Left ventricle myocardium inferior (tissue), 1 donor: ENCODE measurements around the gene DBH. TPM values are rescaled to one million over a fixed set of nuclear protein-coding genes. Genes with fewer than 3 reads are reported as not detected.
A peak's percentile ranks its signal among the peaks of the same experiment; 100 is the strongest.

Source experiments
- DNase-seq: peaks from one replicate; pipeline ENCODE4 v3.0.0-alpha.2; 2020
- H3K27ac ChIP-seq: fragments of 200-600 bp; replicated peaks from 2 replicates; pipeline ENCODE4 v1.8.0; 2021
- H3K27me3 ChIP-seq: fragments of 200-600 bp; 2 replicates; pipeline ENCODE4 v1.8.0; 2021; ENCODE audit warnings: low read depth
- H3K36me3 ChIP-seq: fragments of 200-600 bp; 2 replicates; pipeline ENCODE4 v1.8.0; 2021
- H3K4me1 ChIP-seq: fragments of 200-600 bp; 2 replicates; pipeline ENCODE4 v1.8.0; 2021
- H3K4me3 ChIP-seq: fragments of 200-600 bp; 2 replicates; pipeline ENCODE4 v1.8.0; 2021; ENCODE audit warnings: mild to moderate bottlenecking, moderate library complexity
- H3K9me3 ChIP-seq: fragments of 200-600 bp; replicated peaks from 2 replicates; pipeline ENCODE4 v1.8.0; 2021
- intact Hi-C: fragments of 100-400 bp; cut with micrococcal nuclease; formaldehyde crosslinking; loops from one replicate; pipeline ENCODE4 v1.11.0; 2022
- total RNA-seq: library from RNA; stranded (reverse); fragmentation: NEBNext Ultra II Directional; extraction: Animal tissue kit (Norgen Biotek cat#: 25700); gene quantifications from one replicate; pipeline ENCODE4 v1.2.1, GENCODE V29; 2021
- TF ChIP-seq, protein P1 (sequence below): fragments of 200-600 bp; IDR thresholded peaks from 2 replicates; pipeline ENCODE4 v1.8.0; 2021; ENCODE audit warnings: antibody characterized with exemption, mild to moderate bottlenecking, borderline replicate concordance
- donor health status: DM: no; HTN: yes; CAD: no; lungs with severe emphysema.

Gene DBH
- total RNA-seq, 1 donor from 2014 or later, result not detected

DNA sequence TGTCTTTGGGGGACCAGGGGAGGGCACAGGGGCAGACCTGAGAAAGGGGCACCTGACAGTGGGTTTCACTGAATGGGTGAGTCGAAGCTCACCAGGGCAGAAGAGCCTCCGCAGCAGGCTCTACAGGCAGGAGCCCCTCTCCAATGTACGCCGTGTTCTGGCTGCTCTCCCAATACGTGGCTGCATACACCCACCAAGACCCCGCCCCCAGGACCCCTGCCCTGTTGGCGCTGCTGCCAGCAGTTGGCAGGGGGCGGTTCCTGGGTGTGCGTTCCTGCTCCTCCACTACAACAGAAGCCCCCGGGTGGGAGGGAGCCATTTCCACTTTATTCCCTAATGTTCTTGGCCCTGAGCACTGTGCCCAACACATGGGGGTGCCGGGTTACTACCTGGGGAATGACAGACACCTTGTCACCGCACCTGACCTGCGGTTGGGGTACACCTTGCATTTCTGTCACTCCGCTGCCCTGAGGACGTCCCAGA lies 71.6 kb downstream of the DBH start:
- TF ChIP-seq, protein P1, sequence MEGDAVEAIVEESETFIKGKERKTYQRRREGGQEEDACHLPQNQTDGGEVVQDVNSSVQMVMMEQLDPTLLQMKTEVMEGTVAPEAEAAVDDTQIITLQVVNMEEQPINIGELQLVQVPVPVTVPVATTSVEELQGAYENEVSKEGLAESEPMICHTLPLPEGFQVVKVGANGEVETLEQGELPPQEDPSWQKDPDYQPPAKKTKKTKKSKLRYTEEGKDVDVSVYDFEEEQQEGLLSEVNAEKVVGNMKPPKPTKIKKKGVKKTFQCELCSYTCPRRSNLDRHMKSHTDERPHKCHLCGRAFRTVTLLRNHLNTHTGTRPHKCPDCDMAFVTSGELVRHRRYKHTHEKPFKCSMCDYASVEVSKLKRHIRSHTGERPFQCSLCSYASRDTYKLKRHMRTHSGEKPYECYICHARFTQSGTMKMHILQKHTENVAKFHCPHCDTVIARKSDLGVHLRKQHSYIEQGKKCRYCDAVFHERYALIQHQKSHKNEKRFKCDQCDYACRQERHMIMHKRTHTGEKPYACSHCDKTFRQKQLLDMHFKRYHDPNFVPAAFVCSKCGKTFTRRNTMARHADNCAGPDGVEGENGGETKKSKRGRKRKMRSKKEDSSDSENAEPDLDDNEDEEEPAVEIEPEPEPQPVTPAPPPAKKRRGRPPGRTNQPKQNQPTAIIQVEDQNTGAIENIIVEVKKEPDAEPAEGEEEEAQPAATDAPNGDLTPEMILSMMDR, result no peak
- Histone ChIP-seq H3K36me3 (no peaks in the 10 kb centered on the region), H3K9me3 (no peaks in the 10 kb centered on the region), H3K4me3 (no peak overlapping the region), H3K27ac (peak overlapping the region; percentile 73), H3K27me3 (peaks cover 46% of the 10 kb centered on the region), H3K4me1 (peaks cover 24% of the 10 kb centered on the region)
- intact Hi-C loops, result no loop called here
- no peak for DNase-seq

GRCh38 chr9:133708246-133709014 lies 72.3 kb downstream of the DBH start:
- no peak for DNase-seq
- TF ChIP-seq, protein P1, result no peak
- no peak overlapping the region for H3K4me3 ChIP-seq
- H3K9me3 ChIP-seq, result no peaks in the 10 kb centered on the region
- H3K4me1 ChIP-seq, result peaks cover 20% of the 10 kb centered on the region
- no peaks in the 10 kb centered on the region for H3K36me3 ChIP-seq
- H3K27ac ChIP-seq, result no peak overlapping the region
- intact Hi-C loops, result no loop called here
- H3K27me3 ChIP-seq, result peaks cover 46% of the 10 kb centered on the region

Other genes with a start within 250 kb of the DBH start
- 16.5 TPM for gene REXO4, start 218.4 kb upstream of the DBH start, total RNA-seq
- gene ADAMTS13, start 214.0 kb upstream of the DBH start, total RNA-seq, result 3.1 TPM
- gene CACFD1, start 176.4 kb upstream of the DBH start, total RNA-seq, result 11.5 TPM
- gene SLC2A6, start 157.3 kb upstream of the DBH start, total RNA-seq, result 2.0 TPM
- gene MYMK, start 111.4 kb upstream of the DBH start, total RNA-seq, result not detected
- gene ADAMTSL2, start 101.7 kb upstream of the DBH start, total RNA-seq, result 6.0 TPM
- not detected for gene FAM163B, start 27.0 kb upstream of the DBH start, total RNA-seq
- gene SARDH, start 102.0 kb downstream of the DBH start, total RNA-seq, result 0.63 TPM